Fibroblast of pulmonary artery (primary cell): ENCODE measurements around the gene STRN4.
"Not testable (repeated sequence)": the region's sequence is repeated elsewhere in the genome, so short reads cannot be mapped to it uniquely, and the experiment has no call there.

ENCODE experiments used
- DNase-seq: peaks from one replicate; pipeline ENCODE4 v3.0.0-alpha.2; 2010; ENCODE audit warnings: low read depth
- H3K4me3 ChIP-seq: replicated peaks from 2 replicates; pipeline ENCODE4 v1.5.1; 2011; ENCODE audit warnings: low read depth, mild to moderate bottlenecking, control low read depth, low read length, moderate library complexity
- TF ChIP-seq, protein P1 (sequence below): IDR thresholded peaks from 2 replicates; pipeline ENCODE4 v1.5.1; 2011; ENCODE audit warnings: mild to moderate bottlenecking, control low read depth, low read length, inconsistent platforms; ENCODE audit errors: missing control alignments

Gene STRN4

GRCh38 chr19:46782355-46783019 is 36.2 kb upstream of the STRN4 start:
- no peak for DNase-seq
- H3K4me3 ChIP-seq: no peak overlapping the region
- TF ChIP-seq, protein P1, sequence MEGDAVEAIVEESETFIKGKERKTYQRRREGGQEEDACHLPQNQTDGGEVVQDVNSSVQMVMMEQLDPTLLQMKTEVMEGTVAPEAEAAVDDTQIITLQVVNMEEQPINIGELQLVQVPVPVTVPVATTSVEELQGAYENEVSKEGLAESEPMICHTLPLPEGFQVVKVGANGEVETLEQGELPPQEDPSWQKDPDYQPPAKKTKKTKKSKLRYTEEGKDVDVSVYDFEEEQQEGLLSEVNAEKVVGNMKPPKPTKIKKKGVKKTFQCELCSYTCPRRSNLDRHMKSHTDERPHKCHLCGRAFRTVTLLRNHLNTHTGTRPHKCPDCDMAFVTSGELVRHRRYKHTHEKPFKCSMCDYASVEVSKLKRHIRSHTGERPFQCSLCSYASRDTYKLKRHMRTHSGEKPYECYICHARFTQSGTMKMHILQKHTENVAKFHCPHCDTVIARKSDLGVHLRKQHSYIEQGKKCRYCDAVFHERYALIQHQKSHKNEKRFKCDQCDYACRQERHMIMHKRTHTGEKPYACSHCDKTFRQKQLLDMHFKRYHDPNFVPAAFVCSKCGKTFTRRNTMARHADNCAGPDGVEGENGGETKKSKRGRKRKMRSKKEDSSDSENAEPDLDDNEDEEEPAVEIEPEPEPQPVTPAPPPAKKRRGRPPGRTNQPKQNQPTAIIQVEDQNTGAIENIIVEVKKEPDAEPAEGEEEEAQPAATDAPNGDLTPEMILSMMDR: no peak

- DNase-seq, H3K4me3 ChIP-seq: not testable (repeated sequence)
Measured at GRCh38 chr19:46777956-46778645, 31.9 kb upstream of the STRN4 start.

GRCh38 chr19:46776927-46777911 is 31.0 kb upstream of the STRN4 start:
- TF ChIP-seq, protein P1: no peak
- H3K4me3 ChIP-seq: no peak overlapping the region
- DNase-seq: no peak

- no peak overlapping the region for H3K4me3 ChIP-seq
- TF ChIP-seq, protein P1: no peak
- DNase-seq: no peak
Measured at GRCh38 chr19:46775642-46776258, 29.5 kb upstream of the STRN4 start.

DNA sequence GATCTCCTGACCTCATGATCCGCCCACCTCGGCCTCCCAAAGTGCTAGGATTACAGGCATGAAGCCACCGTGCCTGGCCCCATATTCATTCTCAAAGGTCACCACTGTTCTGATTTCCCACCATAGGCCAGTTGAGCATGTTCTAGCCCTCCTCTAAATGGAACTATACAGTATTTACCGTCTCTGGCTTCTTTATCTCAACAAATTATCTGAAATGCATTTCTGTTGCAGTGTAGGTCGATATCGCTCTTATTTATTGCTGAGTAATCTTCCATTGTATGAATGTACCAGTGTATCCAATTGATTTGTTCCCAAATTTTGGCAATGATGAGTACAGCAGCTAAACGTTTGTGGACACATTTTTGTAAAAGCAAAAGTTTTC is 26.8 kb upstream of the STRN4 start:
- TF ChIP-seq, protein P1: no peak
- no peak overlapping the region for H3K4me3 ChIP-seq
- DNase-seq: no peak

DNA sequence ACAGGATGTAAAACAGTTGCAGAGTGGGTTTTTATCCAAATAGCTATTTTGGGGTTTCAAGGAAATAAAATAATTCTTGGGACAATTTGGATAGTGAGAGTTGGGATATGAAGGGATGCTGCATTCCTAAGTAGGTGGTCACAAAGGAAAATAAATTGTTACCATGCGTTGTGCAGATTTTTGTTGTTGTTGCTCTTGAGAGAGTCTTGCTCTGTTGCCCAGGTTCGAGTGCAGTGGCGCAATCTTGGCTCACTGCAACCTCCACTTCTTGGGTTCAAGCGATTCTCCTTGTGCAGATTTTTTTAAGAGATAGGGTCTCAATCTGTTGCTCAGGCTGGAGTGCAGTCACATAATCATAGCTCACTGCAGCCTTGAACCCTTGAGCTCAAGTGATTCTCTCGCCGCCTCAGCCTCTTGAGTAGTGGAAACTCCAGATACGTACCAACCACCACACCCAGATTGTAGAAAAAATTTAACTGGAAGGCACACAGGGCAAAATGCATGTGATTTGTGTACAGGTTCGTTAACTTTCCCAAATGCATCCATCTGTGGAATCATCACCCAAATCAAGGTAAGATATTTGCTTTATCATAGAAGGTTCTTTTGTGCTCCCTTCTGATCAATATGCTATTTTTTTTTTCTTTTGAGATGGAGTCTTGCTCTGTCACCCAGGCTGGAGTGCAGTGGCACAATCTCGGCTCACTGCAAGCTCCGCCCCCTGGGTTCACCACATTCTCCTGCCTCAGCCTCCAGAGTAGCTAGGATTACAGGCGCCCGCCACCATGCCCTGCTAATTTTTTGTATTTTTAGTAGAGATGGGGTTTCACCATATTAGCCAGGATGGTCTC is 26.1 kb upstream of the STRN4 start:
- TF ChIP-seq, protein P1: no peak
- DNase-seq: no peak
- no peak overlapping the region for H3K4me3 ChIP-seq

- not testable (repeated sequence) for H3K4me3 ChIP-seq, DNase-seq
Measured at GRCh38 chr19:46768746-46769145, 22.5 kb upstream of the STRN4 start.
